ENCODE data around the gene UTP14A. TPM values are rescaled to one million over a fixed set of nuclear protein-coding genes. Genes with fewer than 3 reads are reported as not detected.

UTP14A gene
- total RNA-seq, 1 donor from 2014 or later: 19.2 TPM

- H3K27me3 Mint-ChIP-seq (ENCODE audit: low read depth): peaks cover 3% of the 10 kb centered on the region
- no peak overlapping the region for H3K27ac Mint-ChIP-seq
- DNase-seq (ENCODE audit: low spot score in 2 of 2, unreplicated experiment in 2 of 2): no peak
- no peaks in the 10 kb centered on the region for H3K36me3 Mint-ChIP-seq
- H3K4me3 Mint-ChIP-seq: no peak overlapping the region
- H3K9me3 Mint-ChIP-seq: peaks cover 20% of the 10 kb centered on the region
- H3K4me1 Mint-ChIP-seq: no peaks in the 10 kb centered on the region
- TF ChIP-seq CTCF (IDR thresholded peaks at IDR 0.05; ENCODE audit: unreplicated experiment): no peak
Measured at GRCh38 chrX:129877401-129877800, 28.6 kb upstream of the UTP14A start.

GRCh38 chrX:129900054-129900453 lies 5.9 kb upstream of the UTP14A start:
- H3K27ac Mint-ChIP-seq: no peak overlapping the region
- H3K9me3 Mint-ChIP-seq: peaks cover 15% of the 10 kb centered on the region
- no peaks in the 10 kb centered on the region for H3K4me1 Mint-ChIP-seq
- no peak for DNase-seq (ENCODE audit: low spot score in 2 of 2, unreplicated experiment in 2 of 2)
- no peaks in the 10 kb centered on the region for H3K36me3 Mint-ChIP-seq
- no peak for TF ChIP-seq CTCF (IDR thresholded peaks at IDR 0.05; ENCODE audit: unreplicated experiment)
- no peak overlapping the region for H3K4me3 Mint-ChIP-seq
- H3K27me3 Mint-ChIP-seq (ENCODE audit: low read depth): no peaks in the 10 kb centered on the region

GRCh38 chrX:129908636-129909035 lies 2.7 kb downstream of the UTP14A start:
- no peaks in the 10 kb centered on the region for H3K27me3 Mint-ChIP-seq (ENCODE audit: low read depth)
- H3K4me1 Mint-ChIP-seq: no peaks in the 10 kb centered on the region
- H3K36me3 Mint-ChIP-seq: peaks cover 10% of the 10 kb centered on the region

GRCh38 chrX:129925305-129926092 lies 19.5 kb downstream of the UTP14A start:
- Mint-ChIP-seq H3K4me3 (no peak overlapping the region), H3K36me3 (peaks cover 29% of the 10 kb centered on the region), H3K27ac (no peak overlapping the region), H3K27me3 (ENCODE audit: low read depth) (no peaks in the 10 kb centered on the region), H3K9me3 (peaks cover 16% of the 10 kb centered on the region), H3K4me1 (no peaks in the 10 kb centered on the region)
- peak; percentile 72 for TF ChIP-seq CTCF (IDR thresholded peaks at IDR 0.05; ENCODE audit: unreplicated experiment)
- peak in 1 of 2 experiments; percentile 76 for DNase-seq (ENCODE audit: low spot score in 2 of 2, unreplicated experiment in 2 of 2)

More at GRCh38 chrX:129908636-129909035, 2.7 kb downstream of the UTP14A start:
- Mint-ChIP-seq H3K9me3 (peaks cover 6% of the 10 kb centered on the region), H3K27ac (no peak overlapping the region), H3K4me3 (no peak overlapping the region)
- no peak for TF ChIP-seq CTCF (IDR thresholded peaks at IDR 0.05; ENCODE audit: unreplicated experiment)
- DNase-seq (ENCODE audit: low spot score in 2 of 2, unreplicated experiment in 2 of 2): no peak

- DNase-seq (ENCODE audit: low spot score in 2 of 2, unreplicated experiment in 2 of 2): no peak
- peaks cover 30% of the 10 kb centered on the region for H3K27me3 Mint-ChIP-seq (ENCODE audit: low read depth)
- peaks cover 10% of the 10 kb centered on the region for H3K9me3 Mint-ChIP-seq
- H3K36me3 Mint-ChIP-seq: peaks cover 9% of the 10 kb centered on the region
- H3K4me3 Mint-ChIP-seq: peak overlapping the region; percentile 72
- peak overlapping the region; percentile 91 for H3K27ac Mint-ChIP-seq
- H3K4me1 Mint-ChIP-seq: no peaks in the 10 kb centered on the region
- TF ChIP-seq CTCF (IDR thresholded peaks at IDR 0.05; ENCODE audit: unreplicated experiment): no peak
Measured at GRCh38 chrX:129930941-129931410, 25.0 kb downstream of the UTP14A start.
